ENCODE data around the gene STARD8.

The STARD8 gene

DNA sequence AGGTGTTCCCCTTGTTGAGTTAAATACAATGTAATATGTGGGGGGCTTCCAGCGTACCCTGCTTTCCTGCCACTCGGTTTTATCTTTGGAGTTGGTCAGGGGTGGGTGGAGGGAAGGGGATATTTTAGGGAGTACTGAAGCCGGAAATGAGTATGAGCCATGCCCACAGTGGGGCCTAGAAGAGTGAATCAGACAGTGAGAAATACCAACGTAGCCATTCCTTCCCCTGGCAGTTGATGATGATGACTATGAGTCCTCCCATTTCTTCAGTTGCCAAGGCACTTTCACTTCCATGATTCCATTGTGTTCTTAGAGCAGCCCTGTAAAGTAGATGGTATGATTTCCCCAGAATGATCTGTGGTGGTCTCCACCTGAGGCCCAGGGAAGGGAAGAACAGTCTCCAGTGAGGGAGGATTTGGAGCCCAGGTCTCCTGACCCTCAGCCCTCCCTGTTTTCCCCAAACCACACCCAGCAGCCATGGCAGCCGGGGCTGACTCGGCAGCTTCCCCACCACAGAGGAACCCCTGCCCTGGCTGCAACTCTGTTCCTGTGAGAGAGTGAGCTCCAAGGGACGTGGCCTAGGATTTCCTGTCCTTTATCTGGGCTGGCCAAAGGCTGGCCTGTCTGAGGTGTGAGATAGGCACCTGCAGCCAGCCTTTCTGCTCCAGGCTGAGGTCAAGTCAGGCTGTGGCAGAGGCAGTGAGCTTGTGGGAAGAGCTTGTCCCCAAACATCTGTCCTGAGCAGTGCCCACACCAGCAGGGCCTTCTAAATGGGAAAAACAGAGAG, 52.7 kb downstream of the STARD8 start:
- TF ChIP-seq, protein P1, sequence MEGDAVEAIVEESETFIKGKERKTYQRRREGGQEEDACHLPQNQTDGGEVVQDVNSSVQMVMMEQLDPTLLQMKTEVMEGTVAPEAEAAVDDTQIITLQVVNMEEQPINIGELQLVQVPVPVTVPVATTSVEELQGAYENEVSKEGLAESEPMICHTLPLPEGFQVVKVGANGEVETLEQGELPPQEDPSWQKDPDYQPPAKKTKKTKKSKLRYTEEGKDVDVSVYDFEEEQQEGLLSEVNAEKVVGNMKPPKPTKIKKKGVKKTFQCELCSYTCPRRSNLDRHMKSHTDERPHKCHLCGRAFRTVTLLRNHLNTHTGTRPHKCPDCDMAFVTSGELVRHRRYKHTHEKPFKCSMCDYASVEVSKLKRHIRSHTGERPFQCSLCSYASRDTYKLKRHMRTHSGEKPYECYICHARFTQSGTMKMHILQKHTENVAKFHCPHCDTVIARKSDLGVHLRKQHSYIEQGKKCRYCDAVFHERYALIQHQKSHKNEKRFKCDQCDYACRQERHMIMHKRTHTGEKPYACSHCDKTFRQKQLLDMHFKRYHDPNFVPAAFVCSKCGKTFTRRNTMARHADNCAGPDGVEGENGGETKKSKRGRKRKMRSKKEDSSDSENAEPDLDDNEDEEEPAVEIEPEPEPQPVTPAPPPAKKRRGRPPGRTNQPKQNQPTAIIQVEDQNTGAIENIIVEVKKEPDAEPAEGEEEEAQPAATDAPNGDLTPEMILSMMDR (IDR thresholded peaks at IDR 0.05; ENCODE audit: extremely low read depth, insufficient read depth, missing control alignments) = no peak
- DNase-seq (ENCODE audit: low spot score) = no peak
- in situ Hi-C loops (cut with MboI; ENCODE audit: low pct_unique_long_range_greater_than_20kb, low sequenced_read_pairs, unreplicated experiment) = loop anchor here (25.0 kb wide), 1 partner anchor 188 kb away; no protein-coding TSS in a partner anchor

DNA sequence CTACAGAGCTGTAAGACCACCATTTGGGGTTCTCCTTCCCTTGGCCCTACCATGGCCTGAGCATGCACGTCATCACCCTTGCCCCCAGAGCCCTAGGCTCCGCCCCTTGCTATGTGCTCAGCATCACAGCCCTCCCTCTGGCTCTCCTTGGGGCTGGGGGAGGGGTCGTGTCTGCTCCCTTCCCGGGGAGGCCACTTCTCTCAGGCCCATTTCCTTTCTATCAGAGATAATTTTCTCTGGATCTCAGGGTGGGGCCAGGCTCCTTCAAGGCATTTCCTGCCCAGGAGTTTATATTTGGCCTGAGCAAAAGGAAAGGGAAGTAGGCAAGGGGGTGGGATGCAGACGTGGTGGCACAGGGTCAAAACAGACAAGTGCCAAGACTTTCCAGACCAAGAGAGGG, 55.9 kb downstream of the STARD8 start:
- TF ChIP-seq, protein P1 (IDR thresholded peaks at IDR 0.05; ENCODE audit: extremely low read depth, insufficient read depth, missing control alignments) = no peak
- in situ Hi-C loops (cut with MboI; ENCODE audit: low pct_unique_long_range_greater_than_20kb, low sequenced_read_pairs, unreplicated experiment) = loop anchor here (25.0 kb wide), 1 partner anchor 191 kb away; no protein-coding TSS in a partner anchor
- no peak for DNase-seq (ENCODE audit: low spot score)

DNA sequence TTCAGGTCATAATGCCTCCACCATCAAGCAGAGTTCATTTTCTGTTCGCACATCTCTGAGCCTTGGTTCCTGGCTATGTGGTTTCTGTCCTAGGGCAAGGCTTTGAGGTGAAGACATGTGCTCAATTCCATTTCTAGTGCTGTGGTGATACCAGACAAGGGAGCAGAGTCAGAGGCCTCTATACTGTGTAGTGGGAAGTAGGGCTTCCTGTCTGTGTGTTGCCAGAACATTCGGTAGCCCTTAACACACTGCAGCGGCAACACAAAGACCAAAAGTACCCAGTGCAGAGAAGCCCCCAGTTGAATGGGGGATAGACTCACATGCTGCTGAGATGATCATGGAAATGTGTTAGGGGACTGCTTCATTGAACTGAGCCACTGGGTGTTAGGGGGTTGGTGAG, 56.4 kb downstream of the STARD8 start:
- TF ChIP-seq, protein P1 (IDR thresholded peaks at IDR 0.05; ENCODE audit: extremely low read depth, insufficient read depth, missing control alignments) = no peak
- in situ Hi-C loops (cut with MboI; ENCODE audit: low pct_unique_long_range_greater_than_20kb, low sequenced_read_pairs, unreplicated experiment) = loop anchor here (25.0 kb wide), 1 partner anchor 192 kb away; no protein-coding TSS in a partner anchor
- DNase-seq (ENCODE audit: low spot score) = no peak

DNA sequence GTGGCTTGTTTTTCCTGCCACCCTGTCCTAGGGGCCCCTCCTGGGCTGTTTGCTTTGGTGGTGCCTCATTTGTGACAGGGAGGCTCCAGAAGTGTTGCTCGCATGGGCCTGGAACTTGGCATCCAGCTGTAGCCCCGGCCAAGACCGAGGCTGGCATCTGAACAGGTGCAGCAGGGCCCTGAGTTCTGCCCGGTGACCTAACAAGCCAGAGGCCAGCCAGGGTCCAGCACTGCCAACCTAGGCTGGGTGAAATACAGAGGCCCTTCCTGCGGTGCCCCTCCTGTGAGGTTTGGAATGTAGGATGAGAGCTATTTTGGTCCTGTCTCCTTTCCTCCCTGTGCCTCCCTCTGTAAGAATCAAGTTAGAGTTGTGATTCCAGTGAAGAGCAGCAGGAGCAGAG, 58.5 kb downstream of the STARD8 start:
- DNase-seq (ENCODE audit: low spot score) = no peak
- TF ChIP-seq, protein P1 (IDR thresholded peaks at IDR 0.05; ENCODE audit: extremely low read depth, insufficient read depth, missing control alignments) = no peak
- in situ Hi-C loops (cut with MboI; ENCODE audit: low pct_unique_long_range_greater_than_20kb, low sequenced_read_pairs, unreplicated experiment) = loop anchor here (25.0 kb wide), 1 partner anchor 194 kb away; no protein-coding TSS in a partner anchor

DNA sequence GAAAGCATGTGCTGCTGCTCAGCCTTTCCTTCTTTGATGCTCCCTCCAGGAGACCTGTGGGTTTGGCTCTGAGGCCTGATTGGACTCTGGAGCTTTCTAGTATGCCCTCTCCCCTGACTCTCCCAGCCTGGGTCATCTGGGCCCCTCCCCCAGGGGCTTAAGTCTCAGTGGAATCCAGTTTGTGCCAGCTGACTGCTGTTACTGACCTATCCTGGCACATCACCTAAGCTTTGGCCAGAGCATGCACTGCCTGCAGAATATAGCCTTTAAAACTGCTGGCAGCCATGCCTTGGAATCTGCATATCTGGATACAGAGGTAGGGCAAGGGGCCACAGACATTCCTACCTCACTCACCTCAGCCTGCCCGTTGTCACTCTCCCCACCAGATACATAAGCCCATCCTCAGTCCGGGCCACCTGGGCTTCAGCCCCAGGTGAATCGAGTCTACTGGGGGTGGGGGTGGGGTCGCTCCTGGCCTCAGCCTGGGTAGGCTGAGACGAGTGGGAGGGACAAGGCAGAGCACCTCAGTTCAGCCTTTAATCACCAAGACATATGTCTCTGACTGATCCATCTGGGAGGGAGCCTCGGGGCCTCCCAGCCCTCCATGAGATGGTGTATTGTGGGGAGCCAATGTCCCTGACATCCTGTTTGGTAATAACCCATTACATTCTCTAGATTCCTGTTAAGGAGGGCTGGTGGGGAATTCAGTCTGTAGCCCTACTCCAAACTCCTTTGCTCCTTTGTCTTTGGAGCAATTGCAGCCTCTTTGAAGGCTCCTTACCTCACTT, 61.2 kb downstream of the STARD8 start:
- in situ Hi-C loops (cut with MboI; ENCODE audit: low pct_unique_long_range_greater_than_20kb, low sequenced_read_pairs, unreplicated experiment) = loop anchor here (25.0 kb wide), 1 partner anchor 196 kb away; no protein-coding TSS in a partner anchor
- DNase-seq (ENCODE audit: low spot score) = no peak

More for the DNA sequence above, 61.2 kb downstream of the STARD8 start:
- TF ChIP-seq, protein P1 (IDR thresholded peaks at IDR 0.05; ENCODE audit: extremely low read depth, insufficient read depth, missing control alignments) = no peak
